Bronchial epithelial cell (primary cell): Measurements from ENCODE around the gene CCDC61. TPM values are rescaled to one million over a fixed set of nuclear protein-coding genes. Genes with fewer than 3 reads are reported as not detected.

Experiments used
- DNase-seq: peaks from one replicate; pipeline ENCODE4 v3.0.0-alpha.2; 2010; ENCODE audit warnings: low read depth
- FAIRE-seq: peaks from 2 replicates; lab custom pipeline; 2011; peaks lifted over from hg19 to GRCh38; lab: Jason Lieb, UNC
- H3K27me3 ChIP-seq: 2 replicates; pipeline ENCODE4 v1.5.1; 2011; ENCODE audit warnings: low read length; ENCODE audit not compliant: control insufficient read depth, insufficient read depth
- H3K36me3 ChIP-seq: 2 replicates; pipeline ENCODE4 v1.5.1; 2011; ENCODE audit warnings: low read length; ENCODE audit not compliant: control insufficient read depth, insufficient read depth
- H3K4me3 ChIP-seq: 2 replicates; pipeline ENCODE4 v1.5.1; 2011; ENCODE audit warnings: mild to moderate bottlenecking, low read depth, low read length, control low read depth
- total RNA-seq: library from RNA; depleted of rRNA; stranded (reverse); fragments of >200 nt; gene quantifications from 2 replicates; pipeline ENCODE4 v1.2.1, GENCODE V29; 2014
- TF ChIP-seq, protein P1 (sequence below): IDR thresholded peaks from 2 replicates; pipeline ENCODE4 v1.5.1; 2011; ENCODE audit warnings: mild to moderate bottlenecking, moderate library complexity, low read length, control low read depth, inconsistent platforms; ENCODE audit not compliant: insufficient read depth, severe bottlenecking

The CCDC61 gene
- total RNA-seq, 1 donor from 2014 or later = 10.3 TPM

- DNase-seq (no peak), FAIRE-seq (no peak)
- Histone ChIP-seq H3K36me3 (no peaks in the 10 kb centered on the region), H3K4me3 (no peak overlapping the region), H3K27me3 (peaks cover 19% of the 10 kb centered on the region)
- TF ChIP-seq, protein P1, sequence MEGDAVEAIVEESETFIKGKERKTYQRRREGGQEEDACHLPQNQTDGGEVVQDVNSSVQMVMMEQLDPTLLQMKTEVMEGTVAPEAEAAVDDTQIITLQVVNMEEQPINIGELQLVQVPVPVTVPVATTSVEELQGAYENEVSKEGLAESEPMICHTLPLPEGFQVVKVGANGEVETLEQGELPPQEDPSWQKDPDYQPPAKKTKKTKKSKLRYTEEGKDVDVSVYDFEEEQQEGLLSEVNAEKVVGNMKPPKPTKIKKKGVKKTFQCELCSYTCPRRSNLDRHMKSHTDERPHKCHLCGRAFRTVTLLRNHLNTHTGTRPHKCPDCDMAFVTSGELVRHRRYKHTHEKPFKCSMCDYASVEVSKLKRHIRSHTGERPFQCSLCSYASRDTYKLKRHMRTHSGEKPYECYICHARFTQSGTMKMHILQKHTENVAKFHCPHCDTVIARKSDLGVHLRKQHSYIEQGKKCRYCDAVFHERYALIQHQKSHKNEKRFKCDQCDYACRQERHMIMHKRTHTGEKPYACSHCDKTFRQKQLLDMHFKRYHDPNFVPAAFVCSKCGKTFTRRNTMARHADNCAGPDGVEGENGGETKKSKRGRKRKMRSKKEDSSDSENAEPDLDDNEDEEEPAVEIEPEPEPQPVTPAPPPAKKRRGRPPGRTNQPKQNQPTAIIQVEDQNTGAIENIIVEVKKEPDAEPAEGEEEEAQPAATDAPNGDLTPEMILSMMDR = no peak
Measured at GRCh38 chr19:45976178-45976577, 19.1 kb upstream of the CCDC61 start.

GRCh38 chr19:45978156-45978555 is 17.1 kb upstream of the CCDC61 start:
- H3K27me3 ChIP-seq = peaks cover 6% of the 10 kb centered on the region

DNA sequence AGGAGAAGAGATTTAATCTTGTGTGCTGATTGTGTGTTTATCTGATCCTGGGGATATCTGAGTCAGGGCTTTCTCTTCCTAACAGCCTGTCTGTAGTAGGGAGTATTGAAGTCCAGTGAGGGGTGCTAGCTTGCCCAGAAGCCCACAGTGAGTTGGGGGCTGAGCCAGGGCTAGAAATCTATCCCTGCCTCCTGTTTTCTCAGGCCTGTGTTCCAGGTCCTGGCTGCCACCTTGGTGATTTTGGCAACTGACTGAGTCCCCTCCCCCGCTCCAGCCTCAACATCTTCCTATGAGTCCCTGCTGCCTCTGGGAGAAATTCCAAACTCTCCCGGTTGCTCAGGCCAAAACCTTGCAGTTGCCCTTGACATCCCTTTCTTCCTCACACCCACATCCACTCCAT is 13.9 kb upstream of the CCDC61 start:
- FAIRE-seq (peak; percentile 58), DNase-seq (no peak)
- TF ChIP-seq, protein P1 = no peak

More at GRCh38 chr19:45978156-45978555, 17.1 kb upstream of the CCDC61 start:
- Histone ChIP-seq H3K36me3 (no peaks in the 10 kb centered on the region), H3K4me3 (no peak overlapping the region)
- FAIRE-seq = no peak
- DNase-seq = no peak
- TF ChIP-seq, protein P1 = no peak

GRCh38 chr19:45985321-45985720 is 9.9 kb upstream of the CCDC61 start:
- Histone ChIP-seq H3K27me3 (no peaks in the 10 kb centered on the region), H3K4me3 (no peak overlapping the region), H3K36me3 (no peaks in the 10 kb centered on the region)
- no peak for FAIRE-seq
- TF ChIP-seq, protein P1 = no peak
- no peak for DNase-seq

More for the DNA sequence above, 13.9 kb upstream of the CCDC61 start:
- no peaks in the 10 kb centered on the region for H3K27me3 ChIP-seq
- H3K36me3 ChIP-seq = no peaks in the 10 kb centered on the region
- H3K4me3 ChIP-seq = no peak overlapping the region

DNA sequence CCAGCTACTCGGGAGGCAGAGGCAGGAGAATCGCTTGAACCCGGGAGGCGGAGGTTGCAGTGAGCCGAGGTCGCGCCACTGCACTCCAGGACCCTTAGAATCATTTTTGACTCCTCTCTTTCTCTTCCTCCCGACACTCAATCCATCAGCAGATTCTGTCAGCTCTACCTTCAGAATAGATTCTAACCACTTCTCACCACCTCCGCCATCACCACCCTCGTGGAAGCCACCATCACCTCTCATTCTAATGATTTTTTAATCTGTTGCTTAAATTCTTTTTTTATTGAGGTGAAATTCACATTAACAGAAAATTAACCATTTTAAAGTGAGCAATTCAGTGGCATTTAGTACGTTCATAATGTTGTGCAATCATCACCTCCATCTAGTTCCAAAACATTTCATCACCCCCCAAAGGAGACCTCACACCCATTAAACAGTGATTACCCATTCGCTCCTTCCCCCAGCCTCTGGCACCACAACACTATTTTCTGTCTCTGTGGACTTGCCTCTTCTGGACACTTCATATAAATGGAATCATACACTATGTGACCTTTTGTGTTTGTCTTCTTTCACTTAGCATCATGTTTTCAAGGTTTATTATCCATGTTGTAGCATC is 5.0 kb upstream of the CCDC61 start:
- DNase-seq = no peak
- H3K36me3 ChIP-seq = no peaks in the 10 kb centered on the region
- TF ChIP-seq, protein P1 = no peak
- no peak for FAIRE-seq
- H3K4me3 ChIP-seq = no peak overlapping the region
- H3K27me3 ChIP-seq = no peaks in the 10 kb centered on the region
